DOHH2 (cell line): ENCODE results near the gene DNAJB12.
"Not testable (repeated sequence)": the region's sequence is repeated elsewhere in the genome, so short reads cannot be mapped to it uniquely, and the experiment has no call there.

ENCODE experiments used
- H3F3A ChIP-seq: fragments of 200-600 bp; sonication (generic), shearing (Covaris generic); 2 replicates; pipeline ENCODE4 v1.6.0; 2016; ENCODE audit warnings: antibody characterized with exemption, mild to moderate bottlenecking; ENCODE audit not compliant: control insufficient read depth, insufficient read depth
- H3K27ac ChIP-seq: fragments of 200-600 bp; sonication (generic); 2 replicates; pipeline ENCODE4 v1.5.1; 2014; ENCODE audit warnings: low read depth, mild to moderate bottlenecking, low read length, moderate library complexity
- H3K27me3 ChIP-seq: fragments of 200-600 bp; sonication (generic); 2 replicates; pipeline ENCODE4 v1.6.1; 2014; ENCODE audit warnings: mild to moderate bottlenecking, low read length, mixed read lengths; ENCODE audit not compliant: control insufficient read depth
- H3K36me3 ChIP-seq: fragments of 200-600 bp; sonication (generic); 2 replicates; pipeline ENCODE4 v1.6.1; 2014; ENCODE audit warnings: mild to moderate bottlenecking, low read length, moderate library complexity, mixed read lengths; ENCODE audit not compliant: control insufficient read depth
- H3K4me1 ChIP-seq: fragments of 200-600 bp; sonication (generic); 2 replicates; pipeline ENCODE4 v1.6.1; 2014; ENCODE audit warnings: mild to moderate bottlenecking, low read length, mixed read lengths; ENCODE audit not compliant: control insufficient read depth
- H3K4me2 ChIP-seq: fragments of 200-600 bp; sonication (generic); 2 replicates; pipeline ENCODE4 v1.6.0; 2014; ENCODE audit warnings: mild to moderate bottlenecking, low read length, moderate library complexity
- H3K4me3 ChIP-seq: fragments of 200-600 bp; sonication (generic); 2 replicates; pipeline ENCODE4 v1.5.1; 2014; ENCODE audit warnings: mild to moderate bottlenecking, low read length, mixed read lengths
- H3K79me2 ChIP-seq: fragments of 200-600 bp; sonication (generic); 2 replicates; pipeline ENCODE4 v1.6.1; 2014; ENCODE audit warnings: mild to moderate bottlenecking, low read length, mixed read lengths; ENCODE audit not compliant: control insufficient read depth
- H3K9me2 ChIP-seq: fragments of 200-600 bp; sonication (generic); replicated peaks from 2 replicates; pipeline ENCODE4 v1.6.1; 2014; ENCODE audit warnings: mild to moderate bottlenecking, low read length, mixed read lengths; ENCODE audit not compliant: control insufficient read depth
- H3K9me3 ChIP-seq: fragments of 200-600 bp; sonication (generic); 2 replicates; pipeline ENCODE4 v1.6.1; 2014; ENCODE audit warnings: antibody characterized with exemption, low read length, mixed read lengths; ENCODE audit not compliant: control insufficient read depth, insufficient read depth
- H4K20me1 ChIP-seq: fragments of 200-600 bp; sonication (generic); 2 replicates; pipeline ENCODE4 v1.6.0; 2014; ENCODE audit warnings: low read depth, mild to moderate bottlenecking, antibody characterized with exemption, low read length, moderate library complexity; ENCODE audit not compliant: control insufficient read depth, insufficient read depth
- EZH2phosphoT487 ChIP-seq: fragments of 200-600 bp; sonication (generic); IDR thresholded peaks from 2 replicates; pipeline ENCODE4 v1.6.1; 2017; ENCODE audit warnings: borderline replicate concordance, mild to moderate bottlenecking, antibody characterized with exemption, low read length, moderate library complexity, mixed read lengths
- TF ChIP-seq, protein P1 (sequence below): fragments of 200-600 bp; sonication (generic); IDR thresholded peaks from one replicate; pipeline ENCODE4 v1.5.1; 2014; ENCODE audit warnings: antibody characterized with exemption, mild to moderate bottlenecking, low read depth, low read length; ENCODE audit not compliant: poor library complexity, severe bottlenecking

Gene DNAJB12

DNA sequence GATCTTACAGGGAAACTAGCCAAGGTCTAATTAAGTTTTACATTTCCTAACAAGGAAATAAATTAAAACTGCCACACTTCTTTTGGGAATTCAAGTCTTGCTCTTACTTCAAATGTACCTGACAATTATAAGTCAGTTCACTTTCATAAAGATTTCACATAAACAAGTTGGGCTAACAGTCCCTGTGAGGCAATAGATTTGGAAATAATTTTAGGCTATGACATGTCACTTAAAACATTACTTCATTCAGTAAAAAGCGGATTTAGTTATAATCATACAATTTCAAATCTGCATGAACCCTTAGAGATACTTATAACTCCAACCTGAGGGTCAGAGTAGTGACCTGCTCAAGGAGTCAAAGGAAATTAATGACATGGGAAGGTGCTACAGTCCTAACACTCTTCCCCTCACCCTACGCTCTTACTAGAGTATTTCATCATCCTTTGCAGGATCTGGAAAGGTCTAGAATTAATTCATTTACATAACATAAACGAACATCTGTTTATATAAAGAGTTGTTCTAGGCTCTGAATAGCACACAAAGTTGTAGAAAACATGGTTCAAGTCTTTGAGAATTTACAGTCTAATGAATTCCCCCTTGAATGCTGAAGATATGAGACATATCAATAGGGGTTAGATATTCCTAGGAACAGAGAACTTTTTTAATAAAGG is 32.3 kb upstream of the DNAJB12 start:
- H4K20me1 ChIP-seq = no peaks in the 10 kb centered on the region
- H3K36me3 ChIP-seq = no peaks in the 10 kb centered on the region
- H3K4me1 ChIP-seq = no peaks in the 10 kb centered on the region
- H3F3A ChIP-seq = no peaks in the 10 kb centered on the region
- no peak overlapping the region for H3K4me2 ChIP-seq
- H3K27me3 ChIP-seq = no peaks in the 10 kb centered on the region
- H3K4me3 ChIP-seq = no peak overlapping the region
- TF ChIP-seq EZH2phosphoT487 = no peak
- TF ChIP-seq, protein P1, sequence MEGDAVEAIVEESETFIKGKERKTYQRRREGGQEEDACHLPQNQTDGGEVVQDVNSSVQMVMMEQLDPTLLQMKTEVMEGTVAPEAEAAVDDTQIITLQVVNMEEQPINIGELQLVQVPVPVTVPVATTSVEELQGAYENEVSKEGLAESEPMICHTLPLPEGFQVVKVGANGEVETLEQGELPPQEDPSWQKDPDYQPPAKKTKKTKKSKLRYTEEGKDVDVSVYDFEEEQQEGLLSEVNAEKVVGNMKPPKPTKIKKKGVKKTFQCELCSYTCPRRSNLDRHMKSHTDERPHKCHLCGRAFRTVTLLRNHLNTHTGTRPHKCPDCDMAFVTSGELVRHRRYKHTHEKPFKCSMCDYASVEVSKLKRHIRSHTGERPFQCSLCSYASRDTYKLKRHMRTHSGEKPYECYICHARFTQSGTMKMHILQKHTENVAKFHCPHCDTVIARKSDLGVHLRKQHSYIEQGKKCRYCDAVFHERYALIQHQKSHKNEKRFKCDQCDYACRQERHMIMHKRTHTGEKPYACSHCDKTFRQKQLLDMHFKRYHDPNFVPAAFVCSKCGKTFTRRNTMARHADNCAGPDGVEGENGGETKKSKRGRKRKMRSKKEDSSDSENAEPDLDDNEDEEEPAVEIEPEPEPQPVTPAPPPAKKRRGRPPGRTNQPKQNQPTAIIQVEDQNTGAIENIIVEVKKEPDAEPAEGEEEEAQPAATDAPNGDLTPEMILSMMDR = no peak
- H3K9me2 ChIP-seq = no peaks in the 10 kb centered on the region
- no peak overlapping the region for H3K27ac ChIP-seq
- H3K79me2 ChIP-seq = no peaks in the 10 kb centered on the region
- H3K9me3 ChIP-seq = no peaks in the 10 kb centered on the region

DNA sequence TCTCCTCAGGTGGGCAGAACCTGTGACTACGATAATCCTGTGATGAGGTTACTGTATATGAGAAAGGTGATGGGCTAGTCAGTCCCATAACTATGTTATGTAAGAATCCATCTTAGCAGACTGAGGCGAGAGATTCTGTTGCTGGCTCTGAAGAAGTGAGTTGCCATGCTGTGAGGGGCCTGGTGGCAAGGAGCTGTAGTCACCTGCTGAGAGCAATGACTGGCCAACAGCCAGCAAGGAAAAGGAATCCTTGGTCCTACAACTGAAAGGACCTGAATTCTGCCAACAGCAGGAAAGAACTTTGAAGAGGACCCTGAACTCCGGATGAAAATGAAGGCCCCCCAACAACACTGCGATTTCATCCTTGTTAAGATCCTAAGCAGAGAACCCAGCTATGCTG is 31.0 kb upstream of the DNAJB12 start:
- TF ChIP-seq, protein P1 = no peak
- TF ChIP-seq EZH2phosphoT487 = no peak
- H3K4me1 ChIP-seq = no peaks in the 10 kb centered on the region
- no peaks in the 10 kb centered on the region for H3F3A ChIP-seq
- no peaks in the 10 kb centered on the region for H3K9me2 ChIP-seq
- no peak overlapping the region for H3K27ac ChIP-seq
- H3K27me3 ChIP-seq = no peaks in the 10 kb centered on the region
- H3K36me3 ChIP-seq = no peaks in the 10 kb centered on the region
- H3K4me3 ChIP-seq = no peak overlapping the region
- no peaks in the 10 kb centered on the region for H4K20me1 ChIP-seq
- H3K79me2 ChIP-seq = no peaks in the 10 kb centered on the region
- H3K4me2 ChIP-seq = no peak overlapping the region
- H3K9me3 ChIP-seq = no peaks in the 10 kb centered on the region

DNA sequence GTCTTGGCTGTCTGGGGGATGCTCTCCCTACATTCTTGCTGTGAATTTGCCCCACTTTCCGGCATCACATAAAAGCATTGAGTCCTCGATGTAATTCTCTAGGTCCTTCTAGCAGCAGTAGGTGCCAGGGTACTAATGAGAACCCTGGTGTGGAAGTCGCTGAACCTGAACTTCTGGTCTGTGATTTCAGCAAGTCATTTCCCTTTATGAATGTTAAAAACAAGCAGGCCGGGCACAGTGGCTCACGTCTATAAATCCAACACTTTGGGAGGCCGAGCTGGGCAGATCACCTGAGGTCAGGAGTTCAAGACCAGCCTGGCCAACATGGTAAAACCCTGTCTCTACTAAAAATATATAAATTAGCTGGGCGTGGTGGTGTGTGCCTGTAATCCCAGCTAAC is 30.3 kb upstream of the DNAJB12 start:
- not testable (repeated sequence) for H3K4me2 ChIP-seq, H3K36me3 ChIP-seq, H3K9me3 ChIP-seq, H3F3A ChIP-seq, H3K27me3 ChIP-seq, H3K4me1 ChIP-seq, H3K27ac ChIP-seq, H4K20me1 ChIP-seq, H3K4me3 ChIP-seq, H3K79me2 ChIP-seq, H3K9me2 ChIP-seq

DNA sequence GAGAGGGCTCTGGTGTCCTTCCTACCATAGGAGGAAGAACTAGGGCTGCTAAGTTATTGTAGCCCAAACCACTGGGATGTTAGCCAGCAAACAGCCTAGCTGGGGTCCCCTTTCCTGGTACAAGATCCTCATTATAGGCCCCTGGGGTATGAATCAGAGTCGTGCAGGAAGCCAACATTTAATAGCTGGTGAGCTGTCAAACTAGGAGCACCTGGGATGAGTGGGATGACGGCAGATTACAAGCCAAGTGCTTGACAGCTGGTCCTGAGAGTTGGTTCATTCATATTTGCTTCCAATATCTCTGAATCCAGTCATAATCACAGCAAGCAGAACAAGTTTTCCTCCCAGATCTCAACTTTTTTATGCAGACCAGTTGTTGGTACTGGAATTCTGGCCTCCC is 25.1 kb upstream of the DNAJB12 start:
- Histone ChIP-seq H3K27ac (no peak overlapping the region), H3F3A (no peaks in the 10 kb centered on the region), H3K4me1 (no peaks in the 10 kb centered on the region), H3K4me3 (no peak overlapping the region), H3K27me3 (no peaks in the 10 kb centered on the region), H3K4me2 (no peak overlapping the region), H3K9me3 (no peaks in the 10 kb centered on the region), H4K20me1 (no peaks in the 10 kb centered on the region), H3K36me3 (no peaks in the 10 kb centered on the region), H3K79me2 (no peaks in the 10 kb centered on the region), H3K9me2 (no peaks in the 10 kb centered on the region)
- TF ChIP-seq, protein P1 = no peak
- TF ChIP-seq EZH2phosphoT487 = no peak
